ENCODE results near the gene CIAO2B. TPM values are rescaled to one million over a fixed set of nuclear protein-coding genes. Genes with fewer than 3 reads are reported as not detected.

Gene CIAO2B
- total RNA-seq, 2 donors from 2014 or later, result 23.2 to 102 TPM

DNA sequence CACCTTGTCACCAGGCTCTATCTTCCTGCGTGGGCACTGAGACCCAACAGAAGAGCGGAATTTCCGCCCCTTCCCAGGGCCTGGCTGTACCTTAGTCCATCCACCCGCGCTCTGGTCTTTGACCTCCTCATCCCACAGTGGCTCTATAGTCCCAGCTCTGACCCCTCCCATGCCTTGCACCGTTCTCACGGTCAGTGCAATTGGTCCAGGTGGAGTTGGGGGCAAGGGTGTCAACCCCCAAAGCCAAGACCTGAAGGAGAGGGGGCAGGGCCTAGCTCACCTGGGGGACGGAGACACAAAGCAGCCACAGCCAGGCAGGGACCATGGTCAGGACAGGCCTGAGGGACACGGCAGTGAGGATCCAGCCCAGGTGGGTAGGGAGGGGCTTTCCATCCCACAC lies 16.5 kb downstream of the CIAO2B start:
- Histone ChIP-seq H3K27me3 (replicated peaks; ENCODE audit: insufficient read depth) (no peaks in the 10 kb centered on the region), H3K9me3 (no peaks in the 10 kb centered on the region), H3K4me1 (ENCODE audit: control insufficient read depth in 1 of 2, low read depth in 2 of 2) (peaks cover 6 to 19% of the 10 kb centered on the region in 2 donors), H3K36me3 (peaks cover 7% of the 10 kb centered on the region), H3K27ac (no peak overlapping the region), H3K4me3 (no peak overlapping the region)
- TF ChIP-seq, protein P1, sequence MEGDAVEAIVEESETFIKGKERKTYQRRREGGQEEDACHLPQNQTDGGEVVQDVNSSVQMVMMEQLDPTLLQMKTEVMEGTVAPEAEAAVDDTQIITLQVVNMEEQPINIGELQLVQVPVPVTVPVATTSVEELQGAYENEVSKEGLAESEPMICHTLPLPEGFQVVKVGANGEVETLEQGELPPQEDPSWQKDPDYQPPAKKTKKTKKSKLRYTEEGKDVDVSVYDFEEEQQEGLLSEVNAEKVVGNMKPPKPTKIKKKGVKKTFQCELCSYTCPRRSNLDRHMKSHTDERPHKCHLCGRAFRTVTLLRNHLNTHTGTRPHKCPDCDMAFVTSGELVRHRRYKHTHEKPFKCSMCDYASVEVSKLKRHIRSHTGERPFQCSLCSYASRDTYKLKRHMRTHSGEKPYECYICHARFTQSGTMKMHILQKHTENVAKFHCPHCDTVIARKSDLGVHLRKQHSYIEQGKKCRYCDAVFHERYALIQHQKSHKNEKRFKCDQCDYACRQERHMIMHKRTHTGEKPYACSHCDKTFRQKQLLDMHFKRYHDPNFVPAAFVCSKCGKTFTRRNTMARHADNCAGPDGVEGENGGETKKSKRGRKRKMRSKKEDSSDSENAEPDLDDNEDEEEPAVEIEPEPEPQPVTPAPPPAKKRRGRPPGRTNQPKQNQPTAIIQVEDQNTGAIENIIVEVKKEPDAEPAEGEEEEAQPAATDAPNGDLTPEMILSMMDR (IDR thresholded peaks at IDR 0.05), result no peak
- DNase-seq (ENCODE audit: low spot score) (no peak), ATAC-seq (ENCODE audit: insufficient number of reproducible peaks, low FRiP score, low read depth) (no peak)

DNA sequence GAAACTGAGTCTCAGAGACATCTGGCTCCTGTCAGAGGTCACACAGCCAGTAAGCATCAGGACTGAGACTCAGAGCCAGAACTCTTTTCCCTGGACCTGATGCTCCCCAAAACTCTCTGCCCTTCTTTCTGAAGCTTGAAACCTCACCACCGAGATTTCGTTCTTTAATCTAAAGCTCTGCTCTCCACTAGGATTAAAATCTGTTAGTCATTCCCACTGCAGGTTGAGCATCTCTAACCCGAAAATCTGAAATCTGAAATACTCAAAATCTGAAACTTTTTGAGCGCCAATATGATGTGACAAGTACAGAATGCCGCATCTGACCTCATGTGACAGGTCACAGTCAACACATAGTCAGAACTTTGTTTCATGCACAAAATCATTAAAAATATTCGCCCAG lies 17.7 kb downstream of the CIAO2B start:
- H3K36me3 ChIP-seq, result no peaks in the 10 kb centered on the region
- H3K27me3 ChIP-seq (replicated peaks; ENCODE audit: insufficient read depth), result no peaks in the 10 kb centered on the region
- H3K4me3 ChIP-seq, result no peak overlapping the region
- no peaks in the 10 kb centered on the region for H3K9me3 ChIP-seq
- H3K4me1 ChIP-seq (ENCODE audit: control insufficient read depth in 1 of 2, low read depth in 2 of 2), result peaks cover 0 to 7% of the 10 kb centered on the region in 2 donors
- TF ChIP-seq, protein P1 (IDR thresholded peaks at IDR 0.05), result no peak
- no peak overlapping the region for H3K27ac ChIP-seq
- DNase-seq (ENCODE audit: low spot score) (no peak), ATAC-seq (ENCODE audit: insufficient number of reproducible peaks, low FRiP score, low read depth) (no peak)

DNA sequence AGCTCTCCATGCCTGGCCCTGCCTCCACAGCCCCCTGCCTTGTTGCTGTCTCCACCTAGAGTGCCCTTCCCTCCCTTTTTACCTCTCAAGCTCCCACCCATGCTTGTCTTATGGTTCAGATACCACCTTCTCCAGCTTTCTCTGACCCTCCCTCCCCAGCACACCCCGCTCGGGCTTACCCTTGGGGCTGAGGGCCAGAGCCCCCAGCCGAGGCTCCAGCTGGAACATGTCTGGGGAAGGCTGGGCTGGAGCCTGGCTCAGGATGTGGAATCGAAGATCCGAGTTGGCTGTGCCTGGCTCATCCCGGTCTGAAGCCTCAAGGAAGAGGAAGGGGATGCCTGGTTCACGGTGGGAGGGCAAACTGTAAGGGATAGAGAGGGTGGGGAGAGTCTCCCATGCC lies 19.2 kb downstream of the CIAO2B start:
- no peaks in the 10 kb centered on the region for H3K36me3 ChIP-seq
- DNase-seq (ENCODE audit: low spot score) (no peak), ATAC-seq (ENCODE audit: insufficient number of reproducible peaks, low FRiP score, low read depth) (no peak)
- TF ChIP-seq, protein P1 (IDR thresholded peaks at IDR 0.05), result no peak
- H3K9me3 ChIP-seq, result no peaks in the 10 kb centered on the region
- H3K4me3 ChIP-seq, result no peak overlapping the region
- peaks cover 0 to 6% of the 10 kb centered on the region in 2 donors for H3K4me1 ChIP-seq (ENCODE audit: control insufficient read depth in 1 of 2, low read depth in 2 of 2)
- H3K27me3 ChIP-seq (replicated peaks; ENCODE audit: insufficient read depth), result no peaks in the 10 kb centered on the region
- no peak overlapping the region for H3K27ac ChIP-seq

DNA sequence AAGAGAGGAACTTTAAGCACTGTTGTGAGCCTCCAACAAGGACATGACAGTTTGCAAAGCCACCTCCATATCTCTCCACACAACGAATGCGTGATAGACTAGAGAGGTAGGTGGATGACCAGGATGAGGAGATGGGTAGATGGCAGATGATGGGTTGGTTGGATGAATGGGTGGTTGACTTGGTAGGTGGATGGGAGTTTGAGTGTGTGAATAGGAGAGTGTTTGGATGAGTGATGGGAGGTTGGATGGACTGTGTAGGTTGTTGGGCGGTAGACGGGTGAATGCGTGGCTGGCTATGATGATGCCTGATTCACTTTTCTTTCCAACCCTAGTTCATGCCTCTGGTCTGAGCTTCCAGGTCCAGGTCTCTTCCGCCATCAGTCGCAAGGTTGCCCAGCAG lies 19.7 kb downstream of the CIAO2B start:
- H3K27me3 ChIP-seq (replicated peaks; ENCODE audit: insufficient read depth), result no peaks in the 10 kb centered on the region
- H3K9me3 ChIP-seq, result no peaks in the 10 kb centered on the region
- no peak overlapping the region for H3K27ac ChIP-seq
- ATAC-seq (ENCODE audit: insufficient number of reproducible peaks, low FRiP score, low read depth) (no peak), DNase-seq (ENCODE audit: low spot score) (no peak)
- no peak overlapping the region for H3K4me3 ChIP-seq
- TF ChIP-seq, protein P1 (IDR thresholded peaks at IDR 0.05), result no peak
- H3K36me3 ChIP-seq, result no peaks in the 10 kb centered on the region
- peaks cover 0 to 6% of the 10 kb centered on the region in 2 donors for H3K4me1 ChIP-seq (ENCODE audit: control insufficient read depth in 1 of 2, low read depth in 2 of 2)

DNA sequence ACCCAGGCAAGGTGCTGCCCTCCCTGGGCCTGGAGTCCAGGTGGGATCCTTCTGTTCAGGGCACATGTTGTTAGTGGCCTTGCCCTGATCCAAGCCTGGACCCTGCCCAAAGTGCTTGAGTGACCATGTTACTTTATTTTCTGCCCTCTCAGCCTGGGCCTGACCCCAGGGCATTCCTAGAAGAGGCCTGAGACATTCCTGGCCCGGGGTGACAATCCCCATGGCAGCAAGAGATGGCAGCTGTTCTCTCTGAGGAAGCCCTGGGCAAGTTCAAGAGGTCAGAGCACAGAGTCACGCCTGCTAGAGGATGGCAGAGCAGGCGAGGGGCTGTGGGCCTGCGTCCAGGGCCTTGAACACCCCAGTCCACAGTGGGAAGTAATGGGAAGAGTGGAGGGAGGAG lies 20.5 kb downstream of the CIAO2B start:
- no peaks in the 10 kb centered on the region for H3K36me3 ChIP-seq
- DNase-seq (ENCODE audit: low spot score) (no peak), ATAC-seq (ENCODE audit: insufficient number of reproducible peaks, low FRiP score, low read depth) (no peak)
- H3K27me3 ChIP-seq (replicated peaks; ENCODE audit: insufficient read depth), result no peaks in the 10 kb centered on the region
- H3K9me3 ChIP-seq, result no peaks in the 10 kb centered on the region
- TF ChIP-seq, protein P1 (IDR thresholded peaks at IDR 0.05), result no peak
- no peak overlapping the region for H3K27ac ChIP-seq
- peaks cover 0 to 6% of the 10 kb centered on the region in 2 donors for H3K4me1 ChIP-seq (ENCODE audit: control insufficient read depth in 1 of 2, low read depth in 2 of 2)
- no peak overlapping the region for H3K4me3 ChIP-seq

All from thoracic aorta (tissue), 2 donors.